ENCODE measurements around the gene DTX3.

DTX3 gene

DNA sequence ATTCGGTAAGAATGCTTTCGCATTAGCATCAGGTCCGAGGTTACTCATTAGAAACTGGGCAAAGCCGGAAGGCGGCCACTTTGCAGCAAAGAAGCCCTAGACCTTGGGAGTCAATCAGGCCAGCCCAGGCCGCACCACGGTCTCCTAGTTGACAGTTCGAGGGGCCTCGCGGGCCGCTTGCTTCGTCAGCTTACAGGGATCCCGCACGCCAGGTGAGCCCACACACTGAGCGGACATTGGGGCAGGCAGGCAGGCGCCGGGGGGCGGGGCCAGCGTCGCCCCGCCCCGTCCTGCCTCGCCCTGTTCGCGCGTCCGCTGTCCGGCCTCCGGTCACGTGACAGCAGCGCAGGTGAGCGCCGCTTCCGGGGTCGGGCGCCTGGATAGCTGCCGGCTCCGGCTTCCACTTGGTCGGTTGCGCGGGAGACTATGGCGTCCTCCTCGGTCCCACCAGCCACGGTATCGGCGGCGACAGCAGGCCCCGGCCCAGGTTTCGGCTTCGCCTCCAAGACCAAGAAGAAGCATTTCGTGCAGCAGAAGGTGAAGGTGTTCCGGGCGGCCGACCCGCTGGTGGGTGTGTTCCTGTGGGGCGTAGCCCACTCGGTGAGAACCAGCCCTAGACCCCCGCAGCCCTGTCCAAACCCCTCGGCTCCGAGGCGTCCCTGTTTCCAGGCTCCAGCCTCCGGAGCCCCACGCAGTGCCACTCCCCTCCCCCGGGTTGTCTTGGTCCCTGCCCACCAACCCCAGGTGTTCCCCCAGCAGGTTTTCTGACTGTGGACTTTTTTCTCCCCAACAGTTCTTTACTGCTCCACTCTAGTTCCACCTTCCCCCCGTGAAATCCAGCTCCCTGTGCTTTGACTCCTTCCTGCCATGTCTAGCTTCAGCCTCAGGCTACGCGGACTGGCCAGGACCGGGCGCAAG is 13.5 kb upstream of the DTX3 start, which contains the start of gene PIP4K2C (continued):
- peak; percentile 88; the same call in 1 of the 2 replicates for TF ChIP-seq KLF8 (tag by site-specific recombination; IDR thresholded peaks at IDR 0.05)
- TF ChIP-seq GLI2 (tag by site-specific recombination; IDR thresholded peaks at IDR 0.05; ENCODE audit: borderline replicate concordance, low read depth) = no peak
- TF ChIP-seq ZNF350 (tag by site-specific recombination; IDR thresholded peaks at IDR 0.05) = no peak
- TF ChIP-seq, protein P1, sequence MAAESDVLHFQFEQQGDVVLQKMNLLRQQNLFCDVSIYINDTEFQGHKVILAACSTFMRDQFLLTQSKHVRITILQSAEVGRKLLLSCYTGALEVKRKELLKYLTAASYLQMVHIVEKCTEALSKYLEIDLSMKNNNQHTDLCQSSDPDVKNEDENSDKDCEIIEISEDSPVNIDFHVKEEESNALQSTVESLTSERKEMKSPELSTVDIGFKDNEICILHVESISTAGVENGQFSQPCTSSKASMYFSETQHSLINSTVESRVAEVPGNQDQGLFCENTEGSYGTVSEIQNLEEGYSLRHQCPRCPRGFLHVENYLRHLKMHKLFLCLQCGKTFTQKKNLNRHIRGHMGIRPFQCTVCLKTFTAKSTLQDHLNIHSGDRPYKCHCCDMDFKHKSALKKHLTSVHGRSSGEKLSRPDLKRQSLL (tag by site-specific recombination; IDR thresholded peaks at IDR 0.05) = peak; percentile 74
- no peak for TF ChIP-seq ZNF248 (tag by site-specific recombination; IDR thresholded peaks at IDR 0.05)
- TF ChIP-seq, protein P2, sequence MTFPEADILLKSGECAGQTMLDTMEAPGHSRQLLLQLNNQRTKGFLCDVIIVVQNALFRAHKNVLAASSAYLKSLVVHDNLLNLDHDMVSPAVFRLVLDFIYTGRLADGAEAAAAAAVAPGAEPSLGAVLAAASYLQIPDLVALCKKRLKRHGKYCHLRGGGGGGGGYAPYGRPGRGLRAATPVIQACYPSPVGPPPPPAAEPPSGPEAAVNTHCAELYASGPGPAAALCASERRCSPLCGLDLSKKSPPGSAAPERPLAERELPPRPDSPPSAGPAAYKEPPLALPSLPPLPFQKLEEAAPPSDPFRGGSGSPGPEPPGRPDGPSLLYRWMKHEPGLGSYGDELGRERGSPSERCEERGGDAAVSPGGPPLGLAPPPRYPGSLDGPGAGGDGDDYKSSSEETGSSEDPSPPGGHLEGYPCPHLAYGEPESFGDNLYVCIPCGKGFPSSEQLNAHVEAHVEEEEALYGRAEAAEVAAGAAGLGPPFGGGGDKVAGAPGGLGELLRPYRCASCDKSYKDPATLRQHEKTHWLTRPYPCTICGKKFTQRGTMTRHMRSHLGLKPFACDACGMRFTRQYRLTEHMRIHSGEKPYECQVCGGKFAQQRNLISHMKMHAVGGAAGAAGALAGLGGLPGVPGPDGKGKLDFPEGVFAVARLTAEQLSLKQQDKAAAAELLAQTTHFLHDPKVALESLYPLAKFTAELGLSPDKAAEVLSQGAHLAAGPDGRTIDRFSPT (tag by site-specific recombination; IDR thresholded peaks at IDR 0.05) = no peak
- TF ChIP-seq, protein P3, sequence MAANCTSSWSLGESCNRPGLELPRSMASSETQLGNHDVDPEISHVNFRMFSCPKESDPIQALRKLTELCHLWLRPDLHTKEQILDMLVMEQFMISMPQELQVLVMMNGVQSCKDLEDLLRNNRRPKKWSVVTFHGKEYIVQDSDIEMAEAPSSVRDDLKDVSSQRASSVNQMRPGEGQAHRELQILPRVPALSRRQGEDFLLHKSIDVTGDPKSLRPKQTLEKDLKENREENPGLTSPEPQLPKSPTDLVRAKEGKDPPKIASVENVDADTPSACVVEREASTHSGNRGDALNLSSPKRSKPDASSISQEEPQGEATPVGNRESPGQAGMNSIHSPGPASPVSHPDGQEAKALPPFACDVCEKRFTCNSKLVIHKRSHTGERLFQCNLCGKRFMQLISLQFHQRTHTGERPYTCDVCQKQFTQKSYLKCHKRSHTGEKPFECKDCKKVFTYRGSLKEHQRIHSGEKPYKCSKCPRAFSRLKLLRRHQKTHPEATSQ (tag by site-specific recombination; IDR thresholded peaks at IDR 0.05) = no peak
- no peak; the same call in 1 of the 2 replicates for TF ChIP-seq ZNF324 (tag by site-specific recombination; IDR thresholded peaks at IDR 0.05)
- TF ChIP-seq SCRT1 (tag by site-specific recombination; IDR thresholded peaks at IDR 0.05; ENCODE audit: borderline replicate concordance) = no peak
- TF ChIP-seq GLIS2 (tag by site-specific recombination; IDR thresholded peaks at IDR 0.05) = peak; percentile 93
- TF ChIP-seq ZNF785 (tag by site-specific recombination; IDR thresholded peaks at IDR 0.05) = no peak
- no peak for TF ChIP-seq ZNF138 (tag by site-specific recombination; IDR thresholded peaks at IDR 0.05; ENCODE audit: borderline replicate concordance)
- TF ChIP-seq ZNF549 (tag by site-specific recombination; IDR thresholded peaks at IDR 0.05) = no peak
- no peak for TF ChIP-seq ZNF548 (tag by site-specific recombination; IDR thresholded peaks at IDR 0.05)
- TF ChIP-seq ZNF37A (tag by site-specific recombination; IDR thresholded peaks at IDR 0.05) = no peak
- TF ChIP-seq ZNF311 (tag by site-specific recombination; IDR thresholded peaks at IDR 0.05; ENCODE audit: borderline replicate concordance) = no peak
- no peak for TF ChIP-seq ZNF169 (tag by site-specific recombination; IDR thresholded peaks at IDR 0.05)
- TF ChIP-seq, protein P4, sequence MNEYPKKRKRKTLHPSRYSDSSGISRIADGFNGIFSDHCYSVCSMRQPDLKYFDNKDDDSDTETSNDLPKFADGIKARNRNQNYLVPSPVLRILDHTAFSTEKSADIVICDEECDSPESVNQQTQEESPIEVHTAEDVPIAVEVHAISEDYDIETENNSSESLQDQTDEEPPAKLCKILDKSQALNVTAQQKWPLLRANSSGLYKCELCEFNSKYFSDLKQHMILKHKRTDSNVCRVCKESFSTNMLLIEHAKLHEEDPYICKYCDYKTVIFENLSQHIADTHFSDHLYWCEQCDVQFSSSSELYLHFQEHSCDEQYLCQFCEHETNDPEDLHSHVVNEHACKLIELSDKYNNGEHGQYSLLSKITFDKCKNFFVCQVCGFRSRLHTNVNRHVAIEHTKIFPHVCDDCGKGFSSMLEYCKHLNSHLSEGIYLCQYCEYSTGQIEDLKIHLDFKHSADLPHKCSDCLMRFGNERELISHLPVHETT (tag by site-specific recombination; IDR thresholded peaks at IDR 0.05) = no peak
- TF ChIP-seq, protein P5, sequence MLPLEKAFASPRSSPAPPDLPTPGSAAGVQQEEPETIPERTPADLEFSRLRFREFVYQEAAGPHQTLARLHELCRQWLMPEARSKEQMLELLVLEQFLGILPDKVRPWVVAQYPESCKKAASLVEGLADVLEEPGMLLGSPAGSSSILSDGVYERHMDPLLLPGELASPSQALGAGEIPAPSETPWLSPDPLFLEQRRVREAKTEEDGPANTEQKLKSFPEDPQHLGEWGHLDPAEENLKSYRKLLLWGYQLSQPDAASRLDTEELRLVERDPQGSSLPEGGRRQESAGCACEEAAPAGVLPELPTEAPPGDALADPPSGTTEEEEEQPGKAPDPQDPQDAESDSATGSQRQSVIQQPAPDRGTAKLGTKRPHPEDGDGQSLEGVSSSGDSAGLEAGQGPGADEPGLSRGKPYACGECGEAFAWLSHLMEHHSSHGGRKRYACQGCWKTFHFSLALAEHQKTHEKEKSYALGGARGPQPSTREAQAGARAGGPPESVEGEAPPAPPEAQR (tag by site-specific recombination; IDR thresholded peaks at IDR 0.05) = no peak
- TF ChIP-seq, protein P6, sequence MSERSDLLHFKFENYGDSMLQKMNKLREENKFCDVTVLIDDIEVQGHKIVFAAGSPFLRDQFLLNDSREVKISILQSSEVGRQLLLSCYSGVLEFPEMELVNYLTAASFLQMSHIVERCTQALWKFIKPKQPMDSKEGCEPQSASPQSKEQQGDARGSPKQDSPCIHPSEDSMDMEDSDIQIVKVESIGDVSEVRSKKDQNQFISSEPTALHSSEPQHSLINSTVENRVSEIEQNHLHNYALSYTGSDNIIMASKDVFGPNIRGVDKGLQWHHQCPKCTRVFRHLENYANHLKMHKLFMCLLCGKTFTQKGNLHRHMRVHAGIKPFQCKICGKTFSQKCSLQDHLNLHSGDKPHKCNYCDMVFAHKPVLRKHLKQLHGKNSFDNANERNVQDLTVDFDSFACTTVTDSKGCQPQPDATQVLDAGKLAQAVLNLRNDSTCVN (tag by site-specific recombination; optimal IDR thresholded peaks at IDR 0.05) = peak; percentile 67
- TF ChIP-seq ZSCAN16 (tag by site-specific recombination; IDR thresholded peaks at IDR 0.05) = no peak; the same call in 1 of the 2 replicates
- peak; percentile 51 for TF ChIP-seq ZNF24 (tag by site-specific recombination; IDR thresholded peaks at IDR 0.05)
- no peak for TF ChIP-seq ZNF239 (tag by site-specific recombination; IDR thresholded peaks at IDR 0.05)
- peak; percentile 87; the same call in 1 of the 2 replicates for TF ChIP-seq KLF16 (tag by site-specific recombination; IDR thresholded peaks at IDR 0.05)
- TF ChIP-seq ZNF221 (tag by site-specific recombination; IDR thresholded peaks at IDR 0.05; ENCODE audit: borderline replicate concordance) = no peak
- TF ChIP-seq IKZF3 (tag by site-specific recombination; IDR thresholded peaks at IDR 0.05) = no peak
- TF ChIP-seq KLF1 (tag by site-specific recombination; IDR thresholded peaks at IDR 0.05) = peak; percentile 62
- no peak for TF ChIP-seq ZNF596 (tag by site-specific recombination; IDR thresholded peaks at IDR 0.05)
- TF ChIP-seq, protein P7, sequence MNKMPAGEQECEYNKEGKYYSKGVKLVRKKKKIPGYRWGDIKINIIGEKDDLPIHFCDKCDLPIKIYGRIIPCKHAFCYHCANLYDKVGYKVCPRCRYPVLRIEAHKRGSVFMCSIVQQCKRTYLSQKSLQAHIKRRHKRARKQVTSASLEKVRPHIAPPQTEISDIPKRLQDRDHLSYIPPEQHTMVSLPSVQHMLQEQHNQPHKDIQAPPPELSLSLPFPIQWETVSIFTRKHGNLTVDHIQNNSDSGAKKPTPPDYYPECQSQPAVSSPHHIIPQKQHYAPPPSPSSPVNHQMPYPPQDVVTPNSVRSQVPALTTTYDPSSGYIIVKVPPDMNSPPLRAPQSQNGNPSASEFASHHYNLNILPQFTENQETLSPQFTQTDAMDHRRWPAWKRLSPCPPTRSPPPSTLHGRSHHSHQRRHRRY (tag by site-specific recombination; IDR thresholded peaks at IDR 0.05) = no peak
- peak; percentile 50 for TF ChIP-seq ZBTB8A (tag by site-specific recombination; IDR thresholded peaks at IDR 0.05)
